NCI-H1417 treated with DMSO at 0.1 percent for 48 hours (cell line): ENCODE data around the gene CRHR1.

Experiments
- DNase-seq: peaks from one replicate; lab custom pipeline; 2025; lab: John Stamatoyannopoulos, UW

CRHR1 gene

DNA sequence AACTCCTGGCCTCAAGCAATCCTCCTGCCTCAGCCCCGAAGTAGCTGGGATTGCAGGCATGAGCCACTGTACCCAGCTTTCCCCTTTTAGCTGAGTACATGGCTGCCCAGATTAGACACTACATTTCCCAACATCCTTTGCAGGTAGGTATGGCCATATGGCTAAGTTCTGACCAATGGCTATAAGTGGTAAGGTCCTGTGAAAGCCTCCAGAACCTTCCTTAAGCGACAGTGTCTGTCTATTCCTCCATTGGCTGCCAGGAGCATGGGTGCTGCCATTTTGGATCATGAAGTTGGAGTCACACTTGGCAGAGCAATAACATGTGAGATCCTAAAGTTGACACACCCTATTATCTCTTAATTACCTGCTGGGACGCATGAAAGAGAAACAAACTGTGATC, 24.4 kb upstream of the CRHR1 start:
- DNase-seq = no peak

DNA sequence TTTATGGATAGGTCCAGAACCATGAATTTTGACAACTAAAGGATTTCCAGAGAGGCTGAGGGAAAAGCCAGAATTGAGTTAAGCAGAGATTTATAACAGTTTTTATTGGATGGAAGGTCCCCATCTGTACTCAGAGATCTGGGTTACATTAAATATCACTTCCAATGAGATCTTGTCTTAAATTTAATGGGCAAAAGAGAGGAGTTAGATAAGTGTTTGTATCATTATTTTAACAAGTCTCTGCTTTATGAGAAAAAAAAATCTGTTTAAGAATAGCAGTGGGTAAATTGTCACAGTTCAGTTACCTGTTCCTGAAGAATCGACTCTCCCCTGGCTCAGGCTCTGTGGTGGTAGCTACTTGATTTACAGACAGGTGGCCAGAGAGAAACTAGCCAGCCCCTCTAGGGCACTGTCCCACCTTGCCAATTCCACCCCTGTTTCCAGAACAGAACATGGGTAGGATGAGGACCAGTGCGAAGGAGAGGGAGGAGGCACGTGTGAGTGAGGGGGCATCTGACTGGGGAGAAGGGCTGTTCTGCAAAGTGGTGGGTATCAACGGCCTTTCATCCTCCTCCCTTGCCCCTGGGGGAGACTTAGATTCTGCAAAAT, 22.1 kb upstream of the CRHR1 start:
- DNase-seq = no peak

- DNase-seq = no peak
Observed at GRCh38 chr17:45763182-45763581, 20.9 kb upstream of the CRHR1 start.

DNA sequence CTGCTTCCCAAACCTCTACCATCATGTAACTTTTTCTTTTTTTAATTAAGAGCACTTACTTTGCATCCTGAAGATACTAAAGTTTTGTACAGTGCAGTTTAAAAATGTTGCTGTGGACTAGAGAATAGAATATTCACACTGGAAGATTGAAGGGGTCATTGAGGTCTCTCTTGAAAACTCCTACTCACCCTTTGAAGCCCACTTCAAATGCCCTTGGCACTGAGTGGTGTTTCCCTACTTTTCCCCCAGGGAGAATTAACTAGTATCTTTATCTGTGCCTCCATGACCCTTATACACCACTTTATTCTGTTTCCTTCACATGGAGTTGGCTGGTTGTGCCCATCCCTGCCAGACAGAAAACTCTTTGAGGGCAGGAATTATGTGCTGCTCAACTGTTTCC, 19.6 kb upstream of the CRHR1 start:
- no peak for DNase-seq

DNA sequence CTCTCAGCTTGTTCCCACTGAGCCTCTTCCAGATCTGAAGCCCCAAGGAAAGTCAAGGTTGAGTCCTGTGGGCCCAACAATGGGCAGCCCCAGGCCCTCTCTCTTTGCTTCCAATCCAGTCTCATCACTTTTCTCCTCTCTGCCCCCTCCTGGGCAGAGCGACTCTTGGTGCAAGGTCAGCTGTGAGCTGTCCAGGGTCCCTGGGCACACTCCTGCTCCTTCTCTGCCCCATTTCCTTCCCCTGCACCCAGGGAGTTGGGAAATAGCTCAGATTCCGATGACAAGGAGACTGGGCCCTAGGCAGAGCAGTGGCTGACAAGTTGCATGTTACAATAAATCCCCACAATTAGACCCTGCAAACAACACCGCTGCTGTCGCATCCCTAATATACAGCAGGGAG, 16.1 kb upstream of the CRHR1 start:
- no peak for DNase-seq

DNA sequence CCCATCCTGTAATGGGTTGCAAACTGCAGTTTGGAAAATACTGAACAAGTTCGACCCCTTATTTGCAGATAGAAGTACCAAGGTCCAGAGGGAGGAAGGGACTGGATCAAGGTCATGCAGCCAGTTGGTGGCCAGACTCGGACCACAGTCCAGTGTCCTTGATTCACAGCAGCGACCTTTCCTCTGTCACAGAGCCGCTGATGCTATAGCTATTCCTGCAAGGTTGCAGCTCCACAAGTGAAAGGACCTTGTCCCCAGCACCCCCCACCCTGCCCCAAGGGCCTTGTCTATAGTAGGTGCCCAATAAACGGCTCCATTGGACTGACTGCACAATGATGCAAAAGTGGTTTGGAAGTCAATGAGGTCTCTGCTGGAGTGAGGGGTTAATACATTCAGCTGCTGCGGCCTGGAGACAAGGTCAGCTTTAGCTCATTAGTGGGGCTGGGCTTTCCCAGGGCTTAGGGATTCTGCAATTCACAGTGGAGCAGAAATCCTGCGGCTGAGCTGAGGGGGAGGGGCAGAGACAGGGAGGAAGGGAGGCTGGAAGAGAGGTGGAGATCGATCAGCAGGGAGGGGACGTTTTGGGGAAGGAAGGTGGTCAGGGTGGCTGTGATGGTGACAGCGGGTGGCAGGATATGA, 13.4 kb upstream of the CRHR1 start:
- DNase-seq = no peak

DNA sequence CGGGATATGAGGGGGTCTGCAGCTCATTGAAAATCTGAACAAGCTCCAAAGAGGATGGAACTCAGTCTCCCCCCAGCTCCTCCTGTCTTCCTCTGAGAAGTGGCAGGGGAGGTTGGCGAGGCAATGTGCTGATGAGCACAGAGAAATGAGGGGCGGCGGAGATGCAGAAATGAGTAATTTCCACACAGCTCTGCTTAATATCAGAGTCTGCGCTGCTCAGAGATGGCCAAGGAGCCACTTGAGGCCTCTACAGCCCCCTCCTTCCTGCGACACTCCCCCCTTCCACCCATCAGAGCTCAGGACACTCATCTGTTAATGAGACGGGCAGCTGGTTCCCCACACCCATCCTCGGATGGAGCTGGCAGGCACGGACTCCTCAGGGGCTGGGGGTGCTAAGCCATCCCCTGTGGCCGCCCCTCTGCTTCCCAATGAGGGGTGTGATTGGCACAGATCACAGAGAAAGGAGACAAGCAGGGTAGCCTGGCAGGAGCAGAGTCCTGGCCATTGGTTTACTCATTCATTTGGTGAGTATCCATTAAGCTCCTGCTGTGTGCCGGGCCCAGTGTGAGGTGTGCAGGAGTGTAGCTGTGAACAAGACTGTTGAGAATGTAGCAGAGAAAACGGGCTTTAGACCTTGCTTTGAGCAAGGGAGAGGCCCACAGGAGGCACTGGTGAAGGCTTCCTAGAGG, 12.7 kb upstream of the CRHR1 start:
- no peak for DNase-seq

GRCh38 chr17:45775148-45775547, 9.0 kb upstream of the CRHR1 start:
- no peak for DNase-seq

DNA sequence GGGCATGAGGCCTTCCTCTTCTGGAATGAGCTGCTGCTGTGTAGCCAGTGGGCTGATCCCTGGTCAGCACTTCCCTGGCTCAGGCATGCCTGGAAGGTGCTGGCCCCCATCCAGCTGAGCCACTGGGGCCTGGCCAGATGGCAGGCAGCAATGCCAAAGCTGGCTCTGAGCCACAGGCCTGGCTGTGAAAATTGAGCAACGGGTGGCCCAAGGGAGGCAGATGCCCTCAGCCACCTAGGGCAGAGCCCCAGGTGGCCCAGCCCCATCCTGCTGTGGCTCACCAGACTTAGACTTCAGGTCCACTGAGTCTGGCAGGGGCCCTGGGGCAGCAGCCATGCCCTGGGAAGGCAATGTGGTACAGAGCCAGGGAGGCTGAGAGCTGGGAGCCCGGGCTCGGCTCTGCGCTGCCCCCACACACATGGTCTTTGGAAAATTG, 8.5 kb upstream of the CRHR1 start:
- no peak for DNase-seq

- no peak for DNase-seq
Observed at GRCh38 chr17:45776896-45777295, 7.2 kb upstream of the CRHR1 start.

DNA sequence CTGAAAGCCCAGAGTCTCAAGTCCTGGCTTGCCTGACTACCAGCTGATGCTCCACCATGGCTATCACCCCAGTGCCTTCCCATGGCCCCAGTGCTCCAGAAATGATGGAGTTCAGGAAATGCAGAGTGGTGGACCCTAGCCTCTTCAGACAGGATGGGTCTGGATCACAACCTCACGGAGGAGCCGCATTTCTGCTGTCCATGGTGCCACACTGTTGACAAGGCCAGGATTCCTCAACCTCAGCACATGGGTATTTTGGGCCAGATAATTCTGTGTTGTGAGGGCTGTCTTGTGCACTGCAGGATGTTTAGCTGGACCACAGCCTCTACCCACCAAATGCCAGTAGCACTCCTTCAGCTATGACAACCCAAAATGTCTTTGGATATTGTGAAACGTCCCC, 6.7 kb upstream of the CRHR1 start:
- no peak for DNase-seq

GRCh38 chr17:45780921-45781320, 3.2 kb upstream of the CRHR1 start:
- no peak for DNase-seq

- no peak for DNase-seq
Observed at GRCh38 chr17:45782889-45783592, 1.1 kb upstream of the CRHR1 start.

DNA sequence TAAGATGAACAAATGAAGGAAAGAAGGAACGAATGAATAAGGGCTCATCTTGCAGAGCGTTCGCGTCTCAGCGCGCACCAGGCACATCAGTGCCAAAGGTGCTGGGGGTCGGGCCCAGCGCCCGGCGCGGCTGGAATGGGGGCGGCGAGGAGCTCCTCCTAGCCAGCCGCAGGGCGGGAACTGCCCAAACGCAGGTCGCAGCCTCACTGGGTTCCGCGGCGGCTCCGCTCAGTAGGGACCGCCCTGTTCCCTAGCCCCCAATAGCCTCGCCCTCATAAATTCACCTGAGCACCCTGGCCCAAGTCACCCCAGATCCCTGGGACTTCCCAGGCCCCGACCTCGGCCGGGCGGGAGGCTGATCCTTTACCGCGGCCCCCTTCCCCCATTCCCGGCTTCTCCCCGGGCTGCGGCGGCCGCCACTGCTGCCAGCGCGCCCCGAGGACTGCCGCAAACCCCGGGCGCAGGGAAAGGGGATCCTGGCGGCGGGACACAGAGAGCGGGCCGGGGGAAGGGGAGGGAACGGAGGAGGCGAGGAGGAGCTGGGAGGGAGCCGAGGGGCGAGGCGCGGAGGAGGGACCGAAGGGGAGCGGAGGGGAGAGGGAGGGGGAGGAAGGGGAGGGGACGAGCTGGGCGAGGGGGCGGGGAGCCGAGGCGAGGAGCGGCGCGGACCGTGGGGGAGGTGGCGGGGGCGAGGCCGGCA, 377 bp upstream of the CRHR1 start:
- no peak for DNase-seq

- DNase-seq = no peak
Observed at GRCh38 chr17:45784741-45785479, 790 bp downstream of the CRHR1 start.

- DNase-seq = no peak
Observed at GRCh38 chr17:45785480-45786193, 1.5 kb downstream of the CRHR1 start.

DNA sequence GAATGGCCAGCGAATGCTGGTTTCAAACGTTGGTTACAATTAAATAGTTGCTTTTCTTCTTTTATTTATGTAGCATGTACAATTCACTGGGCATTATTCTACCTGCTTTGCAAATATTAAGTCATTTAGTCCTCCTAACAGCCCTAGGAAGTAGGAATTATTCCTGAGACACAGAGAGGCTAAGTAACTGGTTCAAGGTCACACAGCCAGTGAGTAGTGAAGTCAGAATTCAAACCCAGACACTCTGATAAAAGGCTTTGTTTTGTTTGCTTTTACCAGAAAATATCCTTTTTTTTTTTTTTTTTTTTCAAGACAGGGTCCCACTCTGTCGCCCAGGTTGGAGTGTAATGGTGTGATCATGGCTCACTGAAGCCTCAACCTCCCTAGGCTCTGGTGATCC, 2.2 kb downstream of the CRHR1 start:
- DNase-seq = no peak

- no peak for DNase-seq
Observed at GRCh38 chr17:45787044-45787443, 2.9 kb downstream of the CRHR1 start.

- no peak for DNase-seq
Observed at GRCh38 chr17:45787656-45788055, 3.5 kb downstream of the CRHR1 start.

- no peak for DNase-seq
Observed at GRCh38 chr17:45788057-45788456, 3.9 kb downstream of the CRHR1 start.

DNA sequence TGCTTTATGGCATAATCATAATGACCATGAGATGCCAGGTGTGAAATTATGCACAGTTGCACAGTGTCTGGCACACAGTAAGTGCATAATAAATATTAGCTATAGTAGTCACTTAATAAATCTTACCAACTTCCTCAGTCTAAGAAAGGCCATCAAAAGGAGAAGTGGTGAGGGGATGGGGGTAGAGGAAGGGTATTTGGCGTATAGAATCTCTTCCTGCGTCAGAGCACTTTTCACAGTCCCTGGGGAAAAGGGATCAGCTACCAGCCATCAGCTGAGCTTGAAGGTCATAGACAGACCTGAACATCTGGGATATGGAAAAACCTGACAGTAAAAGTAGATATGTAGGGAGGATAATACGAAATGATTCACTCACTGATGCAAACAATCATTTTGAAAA, 5.8 kb downstream of the CRHR1 start:
- no peak for DNase-seq
